ENCODE measurements around the gene CSF2. TPM values are rescaled to one million over a fixed set of nuclear protein-coding genes. Genes with fewer than 3 reads are reported as not detected.
A peak's percentile ranks its signal among the peaks of the same experiment; 100 is the strongest.

Gene CSF2
- total RNA-seq, 2 experiments from 2014 or later = not detected

- ChIA-PET POLR2A (no interaction called here), CTCF (no interaction called here)
- Mint-ChIP-seq H3K4me3 (no peak overlapping the region), H3K36me3 (ENCODE audit: low read depth) (no peaks in the 10 kb centered on the region), H3K27ac (peak overlapping the region; percentile 80), H3K9me3 (no peaks in the 10 kb centered on the region), H3K27me3 (no peaks in the 10 kb centered on the region), H3K4me1 (ENCODE audit: low read depth) (peaks cover 58% of the 10 kb centered on the region)
- peaks cover 77% of the 10 kb centered on the region for H3K4me1 ChIP-seq (ENCODE audit: insufficient read depth, low read length)
- no peaks in the 10 kb centered on the region for H3K27me3 ChIP-seq (ENCODE audit: control insufficient read depth in 1 of 2, insufficient read depth in 2 of 2, low read length in 2 of 2)
- no peak overlapping the region for H3K4me3 ChIP-seq (ENCODE audit: low read length)
- intact Hi-C loops (cut with DNase I, micrococcal nuclease) = no loop called here
- no peak for DNase-seq
- no peak for ATAC-seq (ENCODE audit: poor library complexity)
- no peak overlapping the region for H3K27ac ChIP-seq (ENCODE audit: low read depth in 1 of 2, low read length in 2 of 2)
- H3K9me3 ChIP-seq (ENCODE audit: control insufficient read depth in 1 of 2, insufficient read depth in 1 of 2, low read length in 2 of 2) = no peaks in the 10 kb centered on the region
- TF ChIP-seq CTCF (IDR thresholded peaks at IDR 0.05) = no peak
- H3K36me3 ChIP-seq (ENCODE audit: insufficient read depth, low read length) = no peaks in the 10 kb centered on the region
Measured at GRCh38 chr5:132098621-132099020, 25.0 kb downstream of the CSF2 start.

GRCh38 chr5:132099076-132099748 lies 25.6 kb downstream of the CSF2 start:
- Histone ChIP-seq H3K27ac (ENCODE audit: low read depth in 1 of 2, low read length in 2 of 2) (no peak overlapping the region), H3K36me3 (ENCODE audit: insufficient read depth, low read length) (no peaks in the 10 kb centered on the region), H3K9me3 (ENCODE audit: control insufficient read depth in 1 of 2, insufficient read depth in 1 of 2, low read length in 2 of 2) (no peaks in the 10 kb centered on the region), H3K4me3 (ENCODE audit: low read length) (no peak overlapping the region), H3K27me3 (ENCODE audit: control insufficient read depth in 1 of 2, insufficient read depth in 2 of 2, low read length in 2 of 2) (no peaks in the 10 kb centered on the region), H3K4me1 (ENCODE audit: insufficient read depth, low read length) (peaks cover 79% of the 10 kb centered on the region)
- Mint-ChIP-seq H3K27ac (peak overlapping the region; percentile 80), H3K9me3 (no peaks in the 10 kb centered on the region), H3K27me3 (no peaks in the 10 kb centered on the region), H3K4me1 (ENCODE audit: low read depth) (peaks cover 64% of the 10 kb centered on the region), H3K4me3 (no peak overlapping the region), H3K36me3 (ENCODE audit: low read depth) (no peaks in the 10 kb centered on the region)
- ATAC-seq (ENCODE audit: poor library complexity) (no peak), DNase-seq (peak in 4 of 14 experiments; percentile 19 to 69 (median 44))
- POLR2A ChIA-PET = no interaction called here
- CTCF ChIA-PET = interaction anchor here (1.0 kb wide), 1 partner anchor 34 kb away, joined by 4 read pairs; no protein-coding TSS in a partner anchor
- intact Hi-C loops (cut with DNase I, micrococcal nuclease) = no loop called here
- TF ChIP-seq CTCF (IDR thresholded peaks at IDR 0.05) = no peak

- Histone ChIP-seq H3K9me3 (ENCODE audit: control insufficient read depth in 1 of 2, insufficient read depth in 1 of 2, low read length in 2 of 2) (no peaks in the 10 kb centered on the region), H3K27me3 (ENCODE audit: control insufficient read depth in 1 of 2, insufficient read depth in 2 of 2, low read length in 2 of 2) (no peaks in the 10 kb centered on the region), H3K36me3 (ENCODE audit: insufficient read depth, low read length) (no peaks in the 10 kb centered on the region), H3K4me3 (ENCODE audit: low read length) (no peak overlapping the region), H3K27ac (ENCODE audit: low read depth in 1 of 2, low read length in 2 of 2) (no peak overlapping the region), H3K4me1 (ENCODE audit: insufficient read depth, low read length) (peaks cover 79% of the 10 kb centered on the region)
- Mint-ChIP-seq H3K4me1 (ENCODE audit: low read depth) (peaks cover 70% of the 10 kb centered on the region), H3K27ac (peak overlapping the region; percentile 80), H3K9me3 (no peaks in the 10 kb centered on the region), H3K4me3 (no peak overlapping the region), H3K36me3 (ENCODE audit: low read depth) (no peaks in the 10 kb centered on the region), H3K27me3 (no peaks in the 10 kb centered on the region)
- ChIA-PET CTCF (interaction anchor here (1.0 kb wide), 1 partner anchor 35 kb away, joined by 4 read pairs; no protein-coding TSS in a partner anchor), POLR2A (no interaction called here)
- intact Hi-C loops (cut with DNase I, micrococcal nuclease) = no loop called here
- ATAC-seq (ENCODE audit: poor library complexity) (no peak), DNase-seq (no peak)
- no peak for TF ChIP-seq CTCF (IDR thresholded peaks at IDR 0.05)
Measured at GRCh38 chr5:132099905-132100304, 26.3 kb downstream of the CSF2 start.

Data from CD4-positive, alpha-beta T cell (primary cell).